Measurements from ENCODE around the gene MMAB.

The MMAB gene

DNA sequence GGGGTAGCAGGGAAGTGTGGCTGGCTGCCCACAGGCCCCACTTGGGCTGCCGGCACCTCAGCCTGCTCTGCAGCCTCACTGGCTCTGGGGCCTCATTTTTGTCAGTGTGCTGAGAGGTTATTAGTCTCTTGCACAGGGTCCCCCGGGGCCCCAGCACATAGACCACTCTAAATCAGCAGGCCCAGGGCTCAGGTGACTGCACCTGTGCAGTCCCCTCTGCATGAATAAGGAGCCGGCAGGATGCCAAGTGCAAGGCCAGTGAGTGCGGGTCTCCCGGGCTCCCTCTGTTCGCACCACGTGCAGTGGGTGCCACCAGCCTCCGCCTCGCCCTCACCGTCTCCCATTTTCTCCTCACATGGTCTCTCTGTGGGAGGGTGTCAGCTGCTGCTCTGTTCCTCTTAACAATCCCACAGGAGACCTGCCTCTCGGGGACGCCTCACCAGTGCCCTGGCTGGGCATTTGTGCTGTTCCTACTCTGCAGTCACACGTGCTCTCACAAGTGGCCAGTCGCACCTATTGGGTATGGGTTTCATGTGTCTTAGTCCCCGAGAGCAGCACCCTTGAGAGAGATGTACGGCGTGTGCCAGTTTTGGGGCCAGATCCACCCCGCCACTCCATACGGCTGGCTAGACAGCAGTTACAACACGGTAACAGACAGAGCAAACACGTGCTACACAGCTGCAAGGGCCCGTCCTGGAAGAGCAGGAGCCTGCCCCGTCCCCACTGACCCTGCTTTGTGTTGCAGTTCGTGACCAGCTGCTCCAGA is 40.4 kb downstream of the MMAB start:
- no peak overlapping the region for H3K4me3 ChIP-seq (ENCODE audit: low read depth, low read length)

GRCh38 chr12:109531411-109531810 is 41.9 kb downstream of the MMAB start:
- no peak for TF ChIP-seq CTCF (IDR thresholded peaks at IDR 0.05; ENCODE audit: low read depth, low read length, missing control alignments)
- no peak overlapping the region for H3K4me3 ChIP-seq (ENCODE audit: low read depth, low read length)
- DNase-seq (ENCODE audit: low read depth), result no peak

More for the DNA sequence above, 40.4 kb downstream of the MMAB start:
- DNase-seq (ENCODE audit: low read depth), result no peak
- no peak for TF ChIP-seq CTCF (IDR thresholded peaks at IDR 0.05; ENCODE audit: low read depth, low read length, missing control alignments)

- no peak for DNase-seq (ENCODE audit: low read depth)
- no peak for TF ChIP-seq CTCF (IDR thresholded peaks at IDR 0.05; ENCODE audit: low read depth, low read length, missing control alignments)
- no peak overlapping the region for H3K4me3 ChIP-seq (ENCODE audit: low read depth, low read length)
These were observed 43.3 kb downstream of the MMAB start for GRCh38 chr12:109529691-109530640.

DNA sequence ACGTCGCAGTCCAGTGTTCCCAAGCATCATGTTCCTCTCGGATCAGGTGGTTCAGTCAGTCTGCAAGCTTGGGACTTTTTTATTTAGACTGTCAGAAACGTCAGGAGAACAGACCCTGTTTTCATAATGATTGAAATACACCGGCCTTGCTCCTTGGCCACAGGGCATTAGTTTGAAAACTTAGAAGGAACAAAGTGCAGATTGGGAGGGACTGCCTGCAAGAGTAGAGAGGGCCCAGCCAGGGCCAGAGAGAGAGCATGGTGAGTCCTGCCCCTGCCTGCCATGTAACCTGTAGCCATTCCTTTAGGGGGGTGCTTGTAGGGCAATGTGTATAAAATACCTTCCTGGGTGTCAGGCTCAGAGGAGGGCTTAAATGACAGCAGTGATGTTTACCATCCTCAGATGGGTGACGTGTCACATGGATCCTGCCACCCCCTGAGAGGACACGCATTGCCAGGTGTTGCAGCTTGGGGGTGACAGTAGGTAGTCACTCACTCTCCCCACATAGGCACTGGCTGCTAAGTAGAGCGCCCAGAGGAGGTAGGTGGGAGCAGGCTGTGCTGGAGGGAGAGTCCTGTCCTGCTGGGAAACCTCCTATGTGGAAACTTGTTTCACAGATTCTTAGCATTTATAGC is 45.7 kb downstream of the MMAB start:
- no peak for DNase-seq (ENCODE audit: low read depth)
- H3K4me3 ChIP-seq (ENCODE audit: low read depth, low read length), result no peak overlapping the region
- TF ChIP-seq CTCF (IDR thresholded peaks at IDR 0.05; ENCODE audit: low read depth, low read length, missing control alignments), result no peak

DNA sequence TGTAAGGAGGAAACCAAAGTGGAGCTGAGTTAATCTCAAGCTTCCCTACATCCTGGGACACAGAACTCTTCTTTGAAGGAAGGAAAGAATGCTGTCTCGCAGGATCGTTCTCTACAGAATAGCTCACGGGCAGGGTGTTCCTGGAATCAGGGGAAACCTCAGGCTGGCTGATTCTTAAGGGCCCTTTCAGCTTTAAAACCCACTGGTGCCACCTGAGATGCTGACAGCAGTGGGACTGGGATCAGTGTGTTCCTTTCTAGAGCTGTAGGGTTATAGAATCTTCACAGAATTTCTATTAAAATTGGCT is 48.1 kb downstream of the MMAB start:
- no peak overlapping the region for H3K4me3 ChIP-seq (ENCODE audit: low read depth, low read length)
- TF ChIP-seq CTCF (IDR thresholded peaks at IDR 0.05; ENCODE audit: low read depth, low read length, missing control alignments), result no peak
- DNase-seq (ENCODE audit: low read depth), result no peak

DNA sequence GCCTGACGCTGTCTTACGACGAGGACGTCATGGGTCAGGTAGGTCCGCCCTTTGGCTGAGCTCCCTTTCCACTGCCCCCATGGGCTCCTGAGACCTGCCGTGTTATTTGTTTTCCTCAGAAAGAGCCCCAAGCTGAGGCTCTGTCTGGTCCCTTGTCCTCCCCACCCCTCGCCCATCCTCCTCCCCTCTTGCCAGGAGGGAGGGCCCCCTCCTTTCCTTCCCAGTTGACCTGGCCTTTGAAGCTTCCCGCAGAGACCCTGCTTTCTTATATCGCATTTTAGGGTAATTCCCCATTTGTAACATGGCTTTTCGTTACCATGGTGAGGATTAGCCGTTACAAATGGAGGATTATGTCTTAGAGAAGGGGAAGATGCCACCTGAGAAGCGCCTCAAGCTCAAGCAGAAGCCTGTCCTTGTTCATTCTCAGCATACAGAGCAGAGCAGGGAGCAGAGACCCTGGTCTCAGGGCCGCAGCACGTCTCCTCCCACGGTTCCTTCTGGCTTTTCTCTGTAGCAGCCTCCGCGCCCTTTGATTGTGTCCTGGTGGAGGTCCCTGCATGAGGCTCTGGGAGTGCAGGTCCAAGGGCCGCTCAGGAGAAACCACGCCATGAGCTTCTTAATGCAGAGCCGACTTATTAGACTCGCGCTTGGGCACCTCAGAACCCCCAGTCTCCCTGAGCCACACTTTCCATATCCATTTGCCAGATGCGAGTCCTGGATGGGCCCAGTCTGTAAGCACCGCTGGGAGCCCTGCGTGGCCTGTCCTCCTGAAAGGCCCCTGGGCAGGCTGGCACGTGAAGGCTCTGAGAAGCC is 48.6 kb downstream of the MMAB start:
- TF ChIP-seq CTCF (IDR thresholded peaks at IDR 0.05; ENCODE audit: low read depth, low read length, missing control alignments), result no peak
- H3K4me3 ChIP-seq (ENCODE audit: low read depth, low read length), result no peak overlapping the region
- no peak for DNase-seq (ENCODE audit: low read depth)
